Erythroblast (primary cell): Measurements from ENCODE around the gene EXTL1.

Experiments used
- GATA1 ChIP-seq: IDR thresholded peaks from 2 replicates; pipeline ENCODE4 v1.6.1; 2011; ENCODE audit warnings: low read depth, mild to moderate bottlenecking, control low read depth, low read length, moderate library complexity
- POLR2A ChIP-seq: IDR thresholded peaks from 2 replicates; pipeline ENCODE4 v1.6.1; 2011; ENCODE audit warnings: mild to moderate bottlenecking, low read length

- no peak for TF ChIP-seq POLR2A
- TF ChIP-seq GATA1, result no peak
Measured at GRCh38 chr1:26029864-26030481, 8.4 kb downstream of the EXTL1 start.
